ENCODE results near the gene ACRV1. TPM values are rescaled to one million over a fixed set of nuclear protein-coding genes. Genes with fewer than 3 reads are reported as not detected.
"Not testable (repeated sequence)": the region's sequence is repeated elsewhere in the genome, so short reads cannot be mapped to it uniquely, and the experiment has no call there.

Gene ACRV1, protein sequence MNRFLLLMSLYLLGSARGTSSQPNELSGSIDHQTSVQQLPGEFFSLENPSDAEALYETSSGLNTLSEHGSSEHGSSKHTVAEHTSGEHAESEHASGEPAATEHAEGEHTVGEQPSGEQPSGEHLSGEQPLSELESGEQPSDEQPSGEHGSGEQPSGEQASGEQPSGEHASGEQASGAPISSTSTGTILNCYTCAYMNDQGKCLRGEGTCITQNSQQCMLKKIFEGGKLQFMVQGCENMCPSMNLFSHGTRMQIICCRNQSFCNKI
- not detected for total RNA-seq

- Histone ChIP-seq H3K4me1 (no peaks in the 10 kb centered on the region), H3K27ac (no peak within 1 kb of the TSS), H3K4me3 (no peak within 1 kb of the TSS), H3K9me3 (no peaks in the 10 kb centered on the region), H3K27me3 (no peaks in the 10 kb centered on the region), H3K36me3 (no peaks in the 10 kb centered on the region)
- intact Hi-C loops (cut with DNase I; ENCODE audit: low total_unique reads) (no loop called here), in situ Hi-C loops (cut with MboI; ENCODE audit: low sequenced_read_pairs in 4 of 4) (loop anchor here in 1 of 4 donors (25.0 kb wide), 1 partner anchor 143 kb away; no protein-coding TSS in a partner anchor)
- ATAC-seq = no peak
- DNase-seq = no peak
- no peak for TF ChIP-seq CTCF (IDR thresholded peaks at IDR 0.05 in 4 of 5, conservative IDR thresholded peaks at IDR 0.05 in 1 of 5)
- no peak for TF ChIP-seq POLR2A (IDR thresholded peaks at IDR 0.05)
Observed at GRCh38 chr11:125680747-125681146, at the start of gene ACRV1. TSS of gene ACRV1 (minus strand) at chr11:125680847. CDS start at chr11:125680780, 67 bp downstream.

DNA sequence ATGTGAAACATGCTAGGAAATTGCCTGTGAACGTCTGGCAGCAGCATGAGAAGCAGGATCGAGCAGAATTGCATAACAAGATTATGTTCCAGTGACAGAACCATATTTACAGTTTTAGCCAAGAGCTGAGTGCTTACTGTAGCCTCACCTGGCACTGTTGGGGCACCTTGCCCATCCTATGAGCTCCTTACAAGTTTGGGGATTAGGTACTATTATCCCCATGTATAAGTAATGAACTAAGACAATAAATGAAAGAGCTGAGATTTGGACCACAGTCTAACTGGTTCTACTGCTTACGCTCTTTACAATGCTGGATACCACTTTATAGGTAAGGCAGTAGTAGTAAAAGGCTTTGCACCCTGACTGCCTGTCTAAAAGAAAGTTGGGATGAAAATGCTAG is 48.3 kb upstream of the ACRV1 start:
- Histone ChIP-seq H3K36me3 (no peaks in the 10 kb centered on the region), H3K27ac (no peak overlapping the region), H3K4me1 (no peaks in the 10 kb centered on the region), H3K4me3 (no peak overlapping the region), H3K27me3 (no peaks in the 10 kb centered on the region), H3K9me3 (no peaks in the 10 kb centered on the region)
- intact Hi-C loops (cut with DNase I; ENCODE audit: low total_unique reads) = no loop called here
- in situ Hi-C loops (cut with MboI; ENCODE audit: low sequenced_read_pairs in 4 of 4) = no loop called here
- no peak for TF ChIP-seq CTCF (IDR thresholded peaks at IDR 0.05 in 4 of 5, conservative IDR thresholded peaks at IDR 0.05 in 1 of 5)
- TF ChIP-seq POLR2A (IDR thresholded peaks at IDR 0.05) = no peak
- DNase-seq (no peak), ATAC-seq (no peak)

DNA sequence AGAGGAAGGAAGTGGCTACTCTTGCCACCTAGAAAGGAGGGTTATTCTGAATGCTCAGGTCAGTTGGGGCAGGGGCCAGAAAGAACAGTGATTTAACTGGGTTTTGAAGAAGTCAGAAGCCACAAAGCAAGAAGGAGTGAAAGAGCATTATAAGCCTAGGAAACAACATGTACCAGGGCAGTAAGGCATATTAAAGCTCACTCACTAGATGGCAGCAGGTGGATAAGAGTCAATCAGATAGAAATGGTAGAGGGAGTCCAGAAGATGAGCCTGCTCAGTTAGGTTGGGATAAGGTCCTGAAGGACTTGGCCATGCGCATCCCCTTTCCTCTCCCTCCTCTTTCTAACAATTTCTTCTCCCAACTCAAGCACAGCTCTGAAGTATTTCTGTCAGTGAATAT is 43.5 kb upstream of the ACRV1 start:
- in situ Hi-C loops (cut with MboI; ENCODE audit: low sequenced_read_pairs in 4 of 4) = no loop called here
- DNase-seq (no peak), ATAC-seq (no peak)
- Histone ChIP-seq H3K27ac (no peak overlapping the region), H3K4me3 (no peak overlapping the region), H3K27me3 (no peaks in the 10 kb centered on the region), H3K4me1 (no peaks in the 10 kb centered on the region), H3K36me3 (no peaks in the 10 kb centered on the region), H3K9me3 (no peaks in the 10 kb centered on the region)
- TF ChIP-seq POLR2A (IDR thresholded peaks at IDR 0.05) = no peak
- TF ChIP-seq CTCF (IDR thresholded peaks at IDR 0.05 in 4 of 5, conservative IDR thresholded peaks at IDR 0.05 in 1 of 5) = no peak
- intact Hi-C loops (cut with DNase I; ENCODE audit: low total_unique reads) = no loop called here

DNA sequence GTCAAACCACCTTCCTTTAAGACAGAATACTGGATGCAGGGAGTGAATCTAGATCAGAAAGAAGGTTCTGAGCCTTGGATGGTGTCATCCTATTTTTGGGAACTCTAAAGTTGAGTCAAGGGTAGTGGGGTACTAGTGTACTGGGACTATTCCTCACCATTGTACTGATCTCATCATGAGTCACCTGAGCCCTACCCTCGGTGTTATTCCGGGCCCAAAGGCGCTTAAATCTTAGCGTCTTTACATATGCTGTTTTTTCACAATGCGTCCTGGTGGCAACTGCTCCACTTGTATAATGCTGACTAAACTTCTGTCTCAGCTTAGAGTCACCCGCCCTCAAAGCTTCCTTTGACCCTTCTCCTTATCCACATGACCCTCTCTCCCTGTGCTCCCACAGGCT is 40.1 kb upstream of the ACRV1 start:
- Histone ChIP-seq H3K4me1 (no peaks in the 10 kb centered on the region), H3K27ac (no peak overlapping the region), H3K9me3 (no peaks in the 10 kb centered on the region), H3K4me3 (no peak overlapping the region), H3K27me3 (no peaks in the 10 kb centered on the region), H3K36me3 (no peaks in the 10 kb centered on the region)
- in situ Hi-C loops (cut with MboI; ENCODE audit: low sequenced_read_pairs in 4 of 4) = no loop called here
- no peak for TF ChIP-seq POLR2A (IDR thresholded peaks at IDR 0.05)
- no peak for TF ChIP-seq CTCF (IDR thresholded peaks at IDR 0.05 in 4 of 5, conservative IDR thresholded peaks at IDR 0.05 in 1 of 5)
- intact Hi-C loops (cut with DNase I; ENCODE audit: low total_unique reads) = no loop called here
- ATAC-seq (no peak), DNase-seq (no peak)

DNA sequence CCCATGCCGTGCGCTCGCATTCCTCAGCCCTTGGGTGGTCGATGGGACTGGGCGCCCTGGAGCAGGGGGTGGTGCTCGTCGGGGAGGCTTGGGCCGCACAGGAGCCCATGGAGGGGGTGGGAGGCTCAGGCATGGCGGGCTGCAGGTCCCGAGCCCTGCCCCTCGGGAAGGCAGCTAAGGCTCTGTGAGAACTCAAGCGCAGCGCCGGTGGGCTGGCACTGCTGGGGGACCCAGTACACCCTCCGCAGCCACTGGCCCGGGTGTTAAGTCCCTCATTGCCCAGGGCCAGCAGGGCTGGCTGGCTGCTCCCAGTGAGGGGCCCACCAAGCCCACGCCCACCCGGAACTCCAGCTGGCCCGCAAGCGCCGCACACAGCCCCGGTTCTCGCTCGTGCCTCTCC is 24.0 kb upstream of the ACRV1 start:
- ATAC-seq; intact Hi-C loops (cut with DNase I; ENCODE audit: low total_unique reads): not testable (repeated sequence)

More for the DNA sequence above, 24.0 kb upstream of the ACRV1 start:
- H3K4me1 ChIP-seq; H3K27ac ChIP-seq; DNase-seq; H3K4me3 ChIP-seq; H3K27me3 ChIP-seq; H3K36me3 ChIP-seq; in situ Hi-C loops (cut with MboI; ENCODE audit: low sequenced_read_pairs in 4 of 4); H3K9me3 ChIP-seq: not testable (repeated sequence)

All from gastrocnemius medialis (tissue), 4 donors.